Kidney (tissue), 14 donors: Measurements from ENCODE around the gene ZNF726. TPM values are rescaled to one million over a fixed set of nuclear protein-coding genes. Genes with fewer than 3 reads are reported as not detected.
"Not testable (repeated sequence)": the region's sequence is repeated elsewhere in the genome, so short reads cannot be mapped to it uniquely, and the experiment has no call there.

Experiments used
- DNase-seq, 5 donors: peaks; one replicate each; pipeline ENCODE4 v3.0.0-alpha.2; 2013 to 2020
- FAIRE-seq: peaks from 2 replicates; lab custom pipeline; 2012; peaks lifted over from hg19 to GRCh38; lab: Jason Lieb, UNC
- H3K27ac ChIP-seq, 2 donors: one replicate each; pipeline ENCODE4 v1.7.0; 2013; ENCODE audit warnings: low read depth in 2 of 2, low read length in 2 of 2, inconsistent platforms in 1 of 2
- H3K27me3 ChIP-seq: one replicate; pipeline ENCODE4 v1.7.1; 2013; ENCODE audit warnings: low read length, inconsistent platforms; ENCODE audit not compliant: control insufficient read depth, insufficient read depth
- H3K36me3 ChIP-seq, 3 donors: one replicate each; pipeline versions ENCODE4 v1.7.0 to v1.7.1; 2013; ENCODE audit warnings: low read length in 3 of 3, control low read depth in 1 of 3, inconsistent platforms in 1 of 3; ENCODE audit not compliant: insufficient read depth in 3 of 3, control insufficient read depth in 2 of 3
- H3K4me1 ChIP-seq, 3 donors: one replicate each; pipeline versions ENCODE4 v1.7.0 to v1.7.1; 2013; ENCODE audit warnings: low read length in 3 of 3, inconsistent platforms in 1 of 3, low read depth in 1 of 3; ENCODE audit not compliant: control insufficient read depth in 2 of 3, insufficient read depth in 2 of 3
- H3K4me3 ChIP-seq, 3 donors: one replicate each; pipeline versions ENCODE4 v1.7.0 to v1.8.1; 2013; ENCODE audit warnings: low read length in 3 of 3, control low read depth in 1 of 3, inconsistent platforms in 1 of 3
- H3K9ac ChIP-seq, 3 donors: one replicate each; pipeline versions ENCODE4 v1.7.0 to v1.7.1; 2013; ENCODE audit warnings: low read length in 3 of 3, control low read depth in 1 of 3, inconsistent platforms in 1 of 3
- H3K9me3 ChIP-seq, 3 donors: one replicate each; pipeline versions ENCODE4 v1.7.0 to v1.7.1; 2013; ENCODE audit warnings: low read length in 3 of 3, control low read depth in 1 of 3, inconsistent platforms in 1 of 3; ENCODE audit not compliant: control insufficient read depth in 2 of 3, insufficient read depth in 1 of 3
- intact Hi-C: fragments of 100-400 bp; cut with DNase I; formaldehyde crosslinking; loops from one replicate; pipeline ENCODE4 v1.11.1; 2022
- polyA plus RNA-seq: library from polyadenylated mRNA; stranded (reverse); fragments of 350-450 nt; fragmentation: Illumina TruSeq; extraction: RNeasy Lipid Tissue Mini Kit (QIAGEN cat#74804); gene quantifications from one replicate; pipeline ENCODE4 v1.2.3, GENCODE V29; 2014; ENCODE audit warnings: low read depth, low replicate concordance; ENCODE audit not compliant: insufficient read depth
- total RNA-seq: library from RNA; stranded (reverse); fragmentation: NEBNext Ultra II Directional; extraction: Animal tissue kit (Norgen Biotek cat#: 25700); gene quantifications from one replicate; pipeline ENCODE4 v1.2.1, GENCODE V29; 2021
- TF ChIP-seq, protein P1 (sequence below): IDR thresholded peaks from 3 replicates; pipeline ENCODE4 v1.5.1; 2012; ENCODE audit warnings: mild to moderate bottlenecking, moderate library complexity, borderline replicate concordance; ENCODE audit not compliant: insufficient read depth; ENCODE audit errors: extremely low read depth
- donor health status: control.
- donor health status: control.
- donor health status: control.
- donor health status: control.
- donor health status: control.
- donor health status: DM: yes; HTN: yes; CAD: no.
- donor health status: Normal renal cell carcinoma (clear cell type).

Gene ZNF726
- total and polyA plus RNA-seq, 2 donors from 2014 or later = 2.7 to 6.4 TPM

GRCh38 chr19:23884363-23884762, 30.3 kb upstream of the ZNF726 start:
- H3K27me3 ChIP-seq = no peaks in the 10 kb centered on the region

DNA sequence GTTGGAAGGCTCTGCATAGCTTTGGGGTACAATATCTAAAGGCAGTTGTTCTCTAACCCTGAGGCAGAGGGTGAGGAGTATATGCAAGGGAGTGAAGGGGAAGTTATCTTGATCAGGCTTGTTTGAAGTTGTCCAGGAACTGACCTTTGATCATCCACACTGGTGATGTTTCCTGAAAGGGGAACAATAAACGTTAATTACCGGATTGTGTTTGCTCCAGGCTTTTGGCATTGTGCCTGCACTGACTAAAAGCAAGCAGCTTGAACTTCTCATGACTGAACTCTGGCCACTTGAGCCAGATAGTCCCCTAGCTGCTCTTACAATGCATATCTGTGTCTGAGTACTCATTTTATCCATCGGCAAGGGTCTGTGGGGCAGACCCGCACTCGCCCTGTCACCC, 27.0 kb upstream of the ZNF726 start:
- FAIRE-seq (no peak), DNase-seq (peak in 1 of 5 donors; percentile 9)
- H3K9me3 ChIP-seq = peaks cover 0 to 4% (median 3%) of the 10 kb centered on the region in 3 donors

More at GRCh38 chr19:23884363-23884762, 30.3 kb upstream of the ZNF726 start:
- Histone ChIP-seq H3K36me3 (no peaks in the 10 kb centered on the region), H3K9me3 (peaks cover 0 to 4% (median 3%) of the 10 kb centered on the region in 3 donors), H3K27ac (no peak overlapping the region), H3K4me1 (peaks cover 0 to 7% (median 3%) of the 10 kb centered on the region in 3 donors), H3K9ac (no peak overlapping the region), H3K4me3 (no peak overlapping the region)
- TF ChIP-seq, protein P1, sequence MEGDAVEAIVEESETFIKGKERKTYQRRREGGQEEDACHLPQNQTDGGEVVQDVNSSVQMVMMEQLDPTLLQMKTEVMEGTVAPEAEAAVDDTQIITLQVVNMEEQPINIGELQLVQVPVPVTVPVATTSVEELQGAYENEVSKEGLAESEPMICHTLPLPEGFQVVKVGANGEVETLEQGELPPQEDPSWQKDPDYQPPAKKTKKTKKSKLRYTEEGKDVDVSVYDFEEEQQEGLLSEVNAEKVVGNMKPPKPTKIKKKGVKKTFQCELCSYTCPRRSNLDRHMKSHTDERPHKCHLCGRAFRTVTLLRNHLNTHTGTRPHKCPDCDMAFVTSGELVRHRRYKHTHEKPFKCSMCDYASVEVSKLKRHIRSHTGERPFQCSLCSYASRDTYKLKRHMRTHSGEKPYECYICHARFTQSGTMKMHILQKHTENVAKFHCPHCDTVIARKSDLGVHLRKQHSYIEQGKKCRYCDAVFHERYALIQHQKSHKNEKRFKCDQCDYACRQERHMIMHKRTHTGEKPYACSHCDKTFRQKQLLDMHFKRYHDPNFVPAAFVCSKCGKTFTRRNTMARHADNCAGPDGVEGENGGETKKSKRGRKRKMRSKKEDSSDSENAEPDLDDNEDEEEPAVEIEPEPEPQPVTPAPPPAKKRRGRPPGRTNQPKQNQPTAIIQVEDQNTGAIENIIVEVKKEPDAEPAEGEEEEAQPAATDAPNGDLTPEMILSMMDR = no peak
- FAIRE-seq (no peak), DNase-seq (no peak)
- intact Hi-C loops = no loop called here

DNA sequence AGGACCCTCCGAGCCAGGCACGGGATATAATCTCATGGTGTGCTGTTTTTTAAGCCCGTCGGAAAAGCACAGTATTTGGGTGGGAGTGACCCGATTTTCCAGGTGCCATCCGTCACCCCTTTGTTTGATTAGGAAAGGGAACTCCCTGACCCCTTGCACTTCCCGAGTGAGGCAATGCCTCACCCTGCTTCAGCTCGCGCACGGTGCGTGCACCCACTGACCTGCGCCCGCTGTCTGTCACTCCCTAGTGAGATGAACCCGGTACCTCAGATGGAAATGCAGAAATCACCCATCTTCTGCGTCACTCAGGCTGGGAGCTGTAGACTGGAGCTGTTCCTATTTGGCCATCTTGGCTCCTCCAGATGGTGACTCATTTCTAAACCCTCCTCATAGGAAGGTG, 18.6 kb upstream of the ZNF726 start:
- not testable (repeated sequence) for DNase-seq, H3K36me3 ChIP-seq, H3K4me1 ChIP-seq

More for the DNA sequence above, 27.0 kb upstream of the ZNF726 start:
- Histone ChIP-seq H3K36me3 (no peaks in the 10 kb centered on the region), H3K27ac (no peak overlapping the region), H3K4me3 (no peak overlapping the region), H3K9ac (no peak overlapping the region), H3K4me1 (peaks cover 0 to 7% (median 0%) of the 10 kb centered on the region in 3 donors), H3K27me3 (no peaks in the 10 kb centered on the region)
- intact Hi-C loops = no loop called here
- TF ChIP-seq, protein P1 = no peak

GRCh38 chr19:23896912-23897311, 17.8 kb upstream of the ZNF726 start:
- Histone ChIP-seq H3K27me3 (no peaks in the 10 kb centered on the region), H3K36me3 (no peaks in the 10 kb centered on the region), H3K9ac (no peak overlapping the region), H3K9me3 (no peaks in the 10 kb centered on the region), H3K27ac (no peak overlapping the region), H3K4me3 (no peak overlapping the region), H3K4me1 (no peaks in the 10 kb centered on the region)
- TF ChIP-seq, protein P1 = no peak
- FAIRE-seq = no peak
- DNase-seq = no peak
- intact Hi-C loops = no loop called here

More for the DNA sequence above, 18.6 kb upstream of the ZNF726 start:
- H3K27ac ChIP-seq, H3K9ac ChIP-seq, H3K4me3 ChIP-seq, intact Hi-C loops, FAIRE-seq, H3K9me3 ChIP-seq, H3K27me3 ChIP-seq: not testable (repeated sequence)
